OCI-LY1 (cell line): ENCODE measurements around the gene RALGDS.

Experiments used
- H2AFZ ChIP-seq: fragments of 200-600 bp; sonication (generic), shearing (Covaris generic); 2 replicates; pipeline ENCODE4 v1.6.0; 2014; ENCODE audit warnings: antibody characterized with exemption, mild to moderate bottlenecking, low read length
- H3F3A ChIP-seq: fragments of 200-600 bp; sonication (generic), shearing (Covaris generic); 2 replicates; pipeline ENCODE4 v1.6.0; 2014; ENCODE audit warnings: mild to moderate bottlenecking, antibody characterized with exemption, low read length, moderate library complexity; ENCODE audit not compliant: insufficient read depth
- H3K27ac ChIP-seq: fragments of 200-600 bp; sonication (generic); 2 replicates; pipeline ENCODE4 v1.5.1; 2014; ENCODE audit warnings: low read length, mixed run types, mild to moderate bottlenecking, low read depth; ENCODE audit not compliant: poor library complexity, severe bottlenecking
- H3K27me3 ChIP-seq: fragments of 200-600 bp; sonication (generic); 2 replicates; pipeline ENCODE4 v1.6.0; 2014; ENCODE audit warnings: antibody characterized with exemption, mild to moderate bottlenecking, low read length, moderate library complexity; ENCODE audit not compliant: insufficient read depth
- H3K36me3 ChIP-seq: fragments of 200-600 bp; sonication (generic); 2 replicates; pipeline ENCODE4 v1.6.1; 2014; ENCODE audit warnings: mild to moderate bottlenecking, antibody characterized with exemption, low read length, moderate library complexity, mixed read lengths; ENCODE audit not compliant: insufficient read depth
- H3K4me1 ChIP-seq: fragments of 200-600 bp; sonication (generic); 2 replicates; pipeline ENCODE4 v1.5.1; 2014; ENCODE audit warnings: mild to moderate bottlenecking, low read length, moderate library complexity; ENCODE audit not compliant: insufficient read depth, severe bottlenecking
- H3K4me2 ChIP-seq: fragments of 200-600 bp; sonication (generic), shearing (Covaris generic); 2 replicates; pipeline ENCODE4 v1.6.1; 2014; ENCODE audit warnings: low read length
- H3K4me3 ChIP-seq: fragments of 200-600 bp; sonication (generic); 2 replicates; pipeline ENCODE4 v1.5.1; 2014; ENCODE audit warnings: low read length, low read depth, mild to moderate bottlenecking, mixed read lengths; ENCODE audit not compliant: poor library complexity, severe bottlenecking
- H3K79me2 ChIP-seq: fragments of 200-600 bp; shearing (Covaris generic); 2 replicates; pipeline ENCODE4 v1.6.1; 2016; ENCODE audit warnings: mixed run types, low read length, mixed read lengths; ENCODE audit not compliant: insufficient read depth
- H3K9ac ChIP-seq: fragments of 200-600 bp; sonication (generic), shearing (Covaris generic); 2 replicates; pipeline ENCODE4 v1.6.1; 2014; ENCODE audit warnings: mild to moderate bottlenecking, low read length, mixed read lengths
- H3K9me2 ChIP-seq: fragments of 200-600 bp; sonication (generic), shearing (Covaris generic); 2 replicates; pipeline ENCODE4 v1.6.1; 2014; ENCODE audit warnings: low read depth, mild to moderate bottlenecking, low read length, mixed read lengths
- H3K9me3 ChIP-seq: fragments of 200-600 bp; shearing (Covaris generic); 2 replicates; pipeline ENCODE4 v1.6.1; 2014; ENCODE audit warnings: low read length, mixed read lengths
- H4K20me1 ChIP-seq: fragments of 200-600 bp; sonication (generic), shearing (Covaris generic); 2 replicates; pipeline ENCODE4 v1.6.0; 2016; ENCODE audit warnings: mild to moderate bottlenecking, low read length; ENCODE audit not compliant: insufficient read depth
- EZH2 ChIP-seq: fragments of 200-600 bp; sonication (generic), shearing (Covaris generic); IDR thresholded peaks from 2 replicates; pipeline ENCODE4 v1.8.0; 2017; ENCODE audit warnings: borderline replicate concordance, mixed run types, mild to moderate bottlenecking, antibody characterized with exemption, low read length, moderate library complexity, mixed read lengths
- TF ChIP-seq, protein P1 (sequence below): fragments of 200-600 bp; sonication (generic), shearing (Covaris generic); IDR thresholded peaks from 2 replicates; pipeline ENCODE4 v1.5.1; 2017; ENCODE audit warnings: mild to moderate bottlenecking, antibody characterized with exemption, low read length, moderate library complexity, mixed read lengths

The RALGDS gene

DNA sequence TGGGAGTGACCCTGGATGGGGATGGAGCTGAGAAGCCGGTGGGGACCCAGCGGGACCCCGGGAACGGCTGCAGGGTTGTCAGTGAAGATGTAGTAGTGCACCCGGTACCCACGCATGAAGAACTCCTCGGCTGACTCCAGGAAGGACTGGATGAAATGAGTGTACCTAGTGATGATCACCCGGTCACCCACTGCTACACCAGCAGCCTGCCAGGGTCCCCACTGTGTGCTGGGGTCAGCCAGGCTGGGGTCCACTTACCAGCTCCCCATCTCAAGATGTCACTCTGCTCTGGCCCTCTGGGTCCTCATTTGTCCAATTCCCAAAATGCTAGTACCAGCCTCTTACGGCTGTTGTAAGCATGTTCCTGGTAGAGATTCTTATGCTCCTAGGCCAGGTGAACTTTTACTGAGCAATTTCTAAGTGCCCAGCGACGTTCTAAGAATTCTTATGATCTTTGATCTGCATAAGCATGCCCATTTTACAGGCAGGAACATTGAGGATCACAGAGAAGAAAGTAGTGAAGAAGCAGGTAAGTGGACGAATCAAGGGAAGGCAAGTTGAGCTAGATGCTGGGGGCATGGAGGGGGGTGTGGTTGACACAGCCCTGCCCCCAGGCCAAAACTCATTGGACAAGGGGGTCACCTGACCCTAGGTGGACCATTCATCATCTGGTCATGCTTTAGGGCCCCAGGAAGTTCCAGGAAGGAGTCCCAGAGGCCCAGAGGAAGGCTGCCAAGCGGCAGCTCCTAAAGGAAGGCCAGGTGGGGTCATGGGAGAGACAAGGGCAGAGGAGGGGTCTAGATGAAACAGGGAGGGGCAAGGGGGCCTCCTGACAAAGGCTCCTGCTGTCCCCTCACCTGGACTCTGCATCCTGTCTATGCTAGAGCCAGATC lies 33.3 kb upstream of the RALGDS start:
- Histone ChIP-seq H3K79me2 (no peaks in the 10 kb centered on the region), H3K9me2 (no peaks in the 10 kb centered on the region), H3F3A (no peaks in the 10 kb centered on the region), H2AFZ (no peak overlapping the region), H3K27ac (no peak overlapping the region), H3K4me2 (no peak overlapping the region), H3K4me3 (no peak overlapping the region), H3K9me3 (no peaks in the 10 kb centered on the region), H3K36me3 (no peaks in the 10 kb centered on the region), H3K9ac (no peak overlapping the region), H3K27me3 (no peaks in the 10 kb centered on the region; the same call in 1 of the 2 replicates), H4K20me1 (no peaks in the 10 kb centered on the region), H3K4me1 (peaks cover 5% of the 10 kb centered on the region)
- TF ChIP-seq, protein P1, sequence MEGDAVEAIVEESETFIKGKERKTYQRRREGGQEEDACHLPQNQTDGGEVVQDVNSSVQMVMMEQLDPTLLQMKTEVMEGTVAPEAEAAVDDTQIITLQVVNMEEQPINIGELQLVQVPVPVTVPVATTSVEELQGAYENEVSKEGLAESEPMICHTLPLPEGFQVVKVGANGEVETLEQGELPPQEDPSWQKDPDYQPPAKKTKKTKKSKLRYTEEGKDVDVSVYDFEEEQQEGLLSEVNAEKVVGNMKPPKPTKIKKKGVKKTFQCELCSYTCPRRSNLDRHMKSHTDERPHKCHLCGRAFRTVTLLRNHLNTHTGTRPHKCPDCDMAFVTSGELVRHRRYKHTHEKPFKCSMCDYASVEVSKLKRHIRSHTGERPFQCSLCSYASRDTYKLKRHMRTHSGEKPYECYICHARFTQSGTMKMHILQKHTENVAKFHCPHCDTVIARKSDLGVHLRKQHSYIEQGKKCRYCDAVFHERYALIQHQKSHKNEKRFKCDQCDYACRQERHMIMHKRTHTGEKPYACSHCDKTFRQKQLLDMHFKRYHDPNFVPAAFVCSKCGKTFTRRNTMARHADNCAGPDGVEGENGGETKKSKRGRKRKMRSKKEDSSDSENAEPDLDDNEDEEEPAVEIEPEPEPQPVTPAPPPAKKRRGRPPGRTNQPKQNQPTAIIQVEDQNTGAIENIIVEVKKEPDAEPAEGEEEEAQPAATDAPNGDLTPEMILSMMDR = no peak
- no peak for TF ChIP-seq EZH2

DNA sequence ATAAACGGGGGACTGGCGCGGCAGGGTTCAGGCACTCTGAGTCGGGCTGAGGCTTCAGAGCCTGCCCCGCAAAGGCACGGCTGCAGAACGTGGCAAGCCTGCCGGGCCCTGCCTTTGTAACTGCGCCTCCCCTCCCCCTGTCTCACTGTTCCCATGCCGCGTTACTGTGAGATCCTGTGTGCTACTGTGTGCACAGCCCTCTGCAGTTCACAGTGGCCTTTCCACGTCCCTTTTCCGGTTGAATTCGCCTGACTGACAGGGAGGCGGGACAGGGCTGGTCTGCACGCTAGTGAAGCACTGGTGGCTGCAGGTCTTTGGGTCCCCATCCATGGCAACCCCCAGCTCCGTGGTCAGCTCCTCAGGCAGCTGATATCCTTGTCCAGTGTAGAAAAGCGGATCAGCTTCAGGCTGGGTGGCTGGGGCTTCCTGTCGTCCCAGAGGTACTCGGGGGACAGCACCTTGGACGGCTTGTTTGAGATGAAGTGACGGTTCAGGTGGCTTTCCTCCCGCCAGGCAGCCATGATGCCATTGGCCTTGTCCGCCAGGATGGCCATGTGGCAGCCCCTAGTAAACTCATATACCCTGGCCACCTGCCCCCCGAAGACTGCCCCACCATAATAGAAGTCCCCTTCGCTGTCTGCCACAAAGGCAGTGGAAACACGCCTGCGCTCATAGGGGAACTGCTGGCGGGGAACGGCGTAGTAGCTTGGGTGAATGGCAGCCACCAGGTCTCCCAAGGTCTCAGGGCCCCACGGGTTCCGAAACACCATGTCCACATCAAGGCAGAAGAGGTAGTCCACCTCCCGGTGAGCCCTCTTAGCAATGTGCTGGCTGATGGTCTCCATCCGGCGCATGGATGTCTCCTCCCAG lies 32.4 kb upstream of the RALGDS start:
- H3K27me3 ChIP-seq = no peaks in the 10 kb centered on the region; the same call in 1 of the 2 replicates
- H3K4me2 ChIP-seq = no peak overlapping the region
- H3K9ac ChIP-seq = no peak overlapping the region
- H3K79me2 ChIP-seq = no peaks in the 10 kb centered on the region
- H4K20me1 ChIP-seq = no peaks in the 10 kb centered on the region
- no peaks in the 10 kb centered on the region for H3K9me2 ChIP-seq
- H3K4me1 ChIP-seq = peaks cover 5% of the 10 kb centered on the region
- H3K9me3 ChIP-seq = no peaks in the 10 kb centered on the region
- no peaks in the 10 kb centered on the region for H3K36me3 ChIP-seq
- no peaks in the 10 kb centered on the region for H3F3A ChIP-seq
- no peak overlapping the region for H3K27ac ChIP-seq
- TF ChIP-seq, protein P1 = no peak
- no peak for TF ChIP-seq EZH2
- H3K4me3 ChIP-seq = no peak overlapping the region
- H2AFZ ChIP-seq = no peak overlapping the region

DNA sequence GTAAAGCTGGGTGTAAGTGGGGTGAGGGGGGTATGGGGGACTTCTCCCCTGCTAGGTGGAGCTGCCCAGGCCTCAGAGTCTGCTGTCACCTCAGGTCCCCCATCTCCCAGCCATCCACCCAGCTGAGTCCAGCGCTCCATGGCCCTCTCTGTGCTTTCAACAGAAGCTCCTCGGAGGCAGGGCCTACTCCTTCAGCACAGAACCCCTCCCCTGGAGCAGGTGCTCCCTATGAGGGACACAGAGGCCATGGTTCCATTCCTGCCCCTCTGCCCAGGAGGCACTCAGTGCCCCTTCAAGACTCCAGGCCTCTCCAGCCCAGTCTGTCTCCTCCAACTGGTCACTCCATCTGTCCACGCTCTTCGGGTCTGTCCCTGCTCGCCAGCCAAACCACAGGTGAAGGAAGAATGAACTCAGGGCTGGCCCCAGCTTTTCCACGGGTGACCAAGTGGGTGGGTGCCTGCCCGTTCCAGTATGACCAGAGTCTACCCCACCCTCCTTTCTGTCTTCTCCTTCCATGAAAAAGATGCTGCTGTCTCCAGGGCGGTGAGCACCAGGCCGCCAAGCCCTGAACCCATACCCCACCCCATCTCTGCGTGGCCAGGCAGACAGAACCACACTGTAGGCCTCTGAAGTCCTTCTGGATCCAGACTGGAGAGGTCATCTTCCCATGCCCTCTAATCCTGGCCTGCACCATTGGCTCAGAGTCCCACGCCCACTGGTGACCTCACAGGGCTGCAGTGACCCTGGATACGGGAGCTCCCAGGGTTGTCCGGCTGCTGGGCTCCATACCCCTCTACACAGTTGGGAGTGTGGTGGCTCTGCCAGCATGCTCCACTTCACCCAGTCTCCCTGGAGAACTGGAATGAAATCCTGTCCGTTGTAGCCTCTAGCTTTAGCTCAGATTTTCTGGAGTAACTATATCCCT lies 30.8 kb upstream of the RALGDS start:
- Histone ChIP-seq H3K27ac (no peak overlapping the region), H2AFZ (no peak overlapping the region), H4K20me1 (no peaks in the 10 kb centered on the region), H3K9me2 (no peaks in the 10 kb centered on the region), H3K4me2 (no peak overlapping the region), H3K4me1 (peaks cover 20% of the 10 kb centered on the region), H3K36me3 (no peaks in the 10 kb centered on the region), H3K27me3 (no peaks in the 10 kb centered on the region), H3K4me3 (no peak overlapping the region), H3K9ac (no peak overlapping the region), H3K79me2 (no peaks in the 10 kb centered on the region), H3K9me3 (no peaks in the 10 kb centered on the region), H3F3A (no peaks in the 10 kb centered on the region)
- TF ChIP-seq, protein P1 = no peak
- no peak for TF ChIP-seq EZH2
